ENCODE results near the gene ZFX.
"Not testable (repeated sequence)": the region's sequence is repeated elsewhere in the genome, so short reads cannot be mapped to it uniquely, and the experiment has no call there.

ZFX gene

GRCh38 chrX:24133312-24133711 is 16.2 kb upstream of the ZFX start:
- no peak overlapping the region for H4K91ac ChIP-seq (ENCODE audit: low read depth, low read length)
- H4K12ac ChIP-seq (ENCODE audit: low read depth, low read length), result no peak overlapping the region
- H3K9me3 ChIP-seq (ENCODE audit: insufficient read depth, low read depth, low read length), result no peaks in the 10 kb centered on the region
- no peak overlapping the region for H3K23ac ChIP-seq (ENCODE audit: low read length)
- peaks cover 0 to 2% of the 10 kb centered on the region in 2 experiments for H3K4me1 ChIP-seq (ENCODE audit: control insufficient read depth in 1 of 2, insufficient read depth in 2 of 2, low read length in 2 of 2)
- H3K4ac ChIP-seq (ENCODE audit: low read depth, low read length), result no peak overlapping the region
- H2AFZ ChIP-seq (ENCODE audit: insufficient read depth, low read length, poor library complexity), result no peak overlapping the region
- no peak overlapping the region for H3K4me2 ChIP-seq (ENCODE audit: low read length)
- no peak overlapping the region for H2AK5ac ChIP-seq (ENCODE audit: low read length)
- no peaks in the 10 kb centered on the region for H3K79me1 ChIP-seq (ENCODE audit: low read length)
- no peak overlapping the region for H3K14ac ChIP-seq (ENCODE audit: low read length)
- H2BK120ac ChIP-seq (ENCODE audit: insufficient read depth, low read length, poor library complexity), result no peak overlapping the region
- no peak for DNase-seq
- no peak overlapping the region for H3K9ac ChIP-seq (ENCODE audit: low read length)
- H4K8ac ChIP-seq (ENCODE audit: low read depth, low read length), result no peak overlapping the region
- no peaks in the 10 kb centered on the region for H3K27me3 ChIP-seq (ENCODE audit: insufficient read depth, low read length)
- H3K18ac ChIP-seq (ENCODE audit: low read length), result no peak overlapping the region
- no peaks in the 10 kb centered on the region for H3K79me2 ChIP-seq (ENCODE audit: control insufficient read depth, insufficient read depth, low read length, poor library complexity)
- H3K4me3 ChIP-seq (ENCODE audit: low read depth, low read length), result no peak overlapping the region
- H2BK5ac ChIP-seq (ENCODE audit: low read depth, low read length, poor library complexity), result no peak overlapping the region
- H3K36me3 ChIP-seq (ENCODE audit: control insufficient read depth in 1 of 2, insufficient read depth in 2 of 2, low read length in 2 of 2), result no peaks in the 10 kb centered on the region
- no CpG with 5 or more reads among the region's 5 CpGs for WGBS (ENCODE audit: extremely low coverage, insufficient coverage, insufficient read length)
- H3K27ac ChIP-seq (ENCODE audit: low read depth, low read length), result no peak overlapping the region
- no peak overlapping the region for H2BK12ac ChIP-seq (ENCODE audit: low read length)

- not testable (repeated sequence) for H2AFZ ChIP-seq (ENCODE audit: insufficient read depth, low read length, poor library complexity); H2BK12ac ChIP-seq (ENCODE audit: low read length); H3K4ac ChIP-seq (ENCODE audit: low read depth, low read length); H3K14ac ChIP-seq (ENCODE audit: low read length); H3K27ac ChIP-seq (ENCODE audit: low read depth, low read length); H3K9ac ChIP-seq (ENCODE audit: low read length); DNase-seq; H3K27me3 ChIP-seq (ENCODE audit: insufficient read depth, low read length); H2AK5ac ChIP-seq (ENCODE audit: low read length); H4K91ac ChIP-seq (ENCODE audit: low read depth, low read length); H3K36me3 ChIP-seq (ENCODE audit: control insufficient read depth in 1 of 2, insufficient read depth in 2 of 2, low read length in 2 of 2); H3K4me2 ChIP-seq (ENCODE audit: low read length); H2BK120ac ChIP-seq (ENCODE audit: insufficient read depth, low read length, poor library complexity); H2BK5ac ChIP-seq (ENCODE audit: low read depth, low read length, poor library complexity); H4K12ac ChIP-seq (ENCODE audit: low read depth, low read length); H3K9me3 ChIP-seq (ENCODE audit: insufficient read depth, low read depth, low read length); H3K79me1 ChIP-seq (ENCODE audit: low read length); H3K4me3 ChIP-seq (ENCODE audit: low read depth, low read length); H4K8ac ChIP-seq (ENCODE audit: low read depth, low read length); H3K79me2 ChIP-seq (ENCODE audit: control insufficient read depth, insufficient read depth, low read length, poor library complexity); H3K23ac ChIP-seq (ENCODE audit: low read length); H3K18ac ChIP-seq (ENCODE audit: low read length); H3K4me1 ChIP-seq (ENCODE audit: control insufficient read depth in 1 of 2, insufficient read depth in 2 of 2, low read length in 2 of 2)
- WGBS (ENCODE audit: extremely low coverage, insufficient coverage, insufficient read length), result no CpG with 5 or more reads among the region's 9 CpGs
Measured at GRCh38 chrX:24135768-24136167, 13.8 kb upstream of the ZFX start.

GRCh38 chrX:24137192-24137591 is 12.3 kb upstream of the ZFX start:
- Histone ChIP-seq H3K36me3 (ENCODE audit: control insufficient read depth in 1 of 2, insufficient read depth in 2 of 2, low read length in 2 of 2) (no peaks in the 10 kb centered on the region), H3K79me1 (ENCODE audit: low read length) (no peaks in the 10 kb centered on the region), H4K12ac (ENCODE audit: low read depth, low read length) (no peak overlapping the region), H3K9me3 (ENCODE audit: insufficient read depth, low read depth, low read length) (no peaks in the 10 kb centered on the region), H3K4me2 (ENCODE audit: low read length) (no peak overlapping the region), H3K4ac (ENCODE audit: low read depth, low read length) (no peak overlapping the region), H3K4me1 (ENCODE audit: control insufficient read depth in 1 of 2, insufficient read depth in 2 of 2, low read length in 2 of 2) (no peaks in the 10 kb centered on the region), H3K27me3 (ENCODE audit: insufficient read depth, low read length) (no peaks in the 10 kb centered on the region), H3K27ac (ENCODE audit: low read depth, low read length) (no peak overlapping the region), H3K14ac (ENCODE audit: low read length) (no peak overlapping the region), H3K4me3 (ENCODE audit: low read depth, low read length) (no peak overlapping the region), H4K8ac (ENCODE audit: low read depth, low read length) (no peak overlapping the region), H2BK5ac (ENCODE audit: low read depth, low read length, poor library complexity) (no peak overlapping the region), H3K18ac (ENCODE audit: low read length) (no peak overlapping the region), H3K9ac (ENCODE audit: low read length) (no peak overlapping the region), H2BK12ac (ENCODE audit: low read length) (no peak overlapping the region), H2AK5ac (ENCODE audit: low read length) (no peak overlapping the region), H2BK120ac (ENCODE audit: insufficient read depth, low read length, poor library complexity) (no peak overlapping the region), H4K91ac (ENCODE audit: low read depth, low read length) (no peak overlapping the region), H3K79me2 (ENCODE audit: control insufficient read depth, insufficient read depth, low read length, poor library complexity) (no peaks in the 10 kb centered on the region), H2AFZ (ENCODE audit: insufficient read depth, low read length, poor library complexity) (no peak overlapping the region), H3K23ac (ENCODE audit: low read length) (no peak overlapping the region)
- no peak for DNase-seq

- H3K18ac ChIP-seq (ENCODE audit: low read length); H3K79me1 ChIP-seq (ENCODE audit: low read length); H2BK120ac ChIP-seq (ENCODE audit: insufficient read depth, low read length, poor library complexity); H3K14ac ChIP-seq (ENCODE audit: low read length); H2BK12ac ChIP-seq (ENCODE audit: low read length); H3K9me3 ChIP-seq (ENCODE audit: insufficient read depth, low read depth, low read length); H3K36me3 ChIP-seq (ENCODE audit: control insufficient read depth in 1 of 2, insufficient read depth in 2 of 2, low read length in 2 of 2); H3K27ac ChIP-seq (ENCODE audit: low read depth, low read length); H3K27me3 ChIP-seq (ENCODE audit: insufficient read depth, low read length); H3K4me2 ChIP-seq (ENCODE audit: low read length); H3K23ac ChIP-seq (ENCODE audit: low read length); H3K4me3 ChIP-seq (ENCODE audit: low read depth, low read length); H4K91ac ChIP-seq (ENCODE audit: low read depth, low read length); H4K8ac ChIP-seq (ENCODE audit: low read depth, low read length); H2AFZ ChIP-seq (ENCODE audit: insufficient read depth, low read length, poor library complexity); DNase-seq; H3K79me2 ChIP-seq (ENCODE audit: control insufficient read depth, insufficient read depth, low read length, poor library complexity); H3K9ac ChIP-seq (ENCODE audit: low read length); H2AK5ac ChIP-seq (ENCODE audit: low read length); H3K4ac ChIP-seq (ENCODE audit: low read depth, low read length); H2BK5ac ChIP-seq (ENCODE audit: low read depth, low read length, poor library complexity); H4K12ac ChIP-seq (ENCODE audit: low read depth, low read length); H3K4me1 ChIP-seq (ENCODE audit: control insufficient read depth in 1 of 2, insufficient read depth in 2 of 2, low read length in 2 of 2): not testable (repeated sequence)
- no CpG with 5 or more reads among the region's 6 CpGs for WGBS (ENCODE audit: extremely low coverage, insufficient coverage, insufficient read length)
Measured at GRCh38 chrX:24143982-24144381, 5.5 kb upstream of the ZFX start.

- no peak overlapping the region for H3K4me2 ChIP-seq (ENCODE audit: low read length)
Measured at GRCh38 chrX:24144528-24144927, 5.0 kb upstream of the ZFX start.

More at GRCh38 chrX:24144528-24144927, 5.0 kb upstream of the ZFX start:
- Histone ChIP-seq H3K18ac (ENCODE audit: low read length) (no peak overlapping the region), H3K27me3 (ENCODE audit: insufficient read depth, low read length) (no peaks in the 10 kb centered on the region), H3K23ac (ENCODE audit: low read length) (no peak overlapping the region), H3K9me3 (ENCODE audit: insufficient read depth, low read depth, low read length) (no peaks in the 10 kb centered on the region), H4K91ac (ENCODE audit: low read depth, low read length) (no peak overlapping the region), H3K27ac (ENCODE audit: low read depth, low read length) (no peak overlapping the region), H3K4me1 (ENCODE audit: control insufficient read depth in 1 of 2, insufficient read depth in 2 of 2, low read length in 2 of 2) (no peaks in the 10 kb centered on the region), H3K4ac (ENCODE audit: low read depth, low read length) (no peak overlapping the region), H4K8ac (ENCODE audit: low read depth, low read length) (no peak overlapping the region), H3K36me3 (ENCODE audit: control insufficient read depth in 1 of 2, insufficient read depth in 2 of 2, low read length in 2 of 2) (no peaks in the 10 kb centered on the region), H2AK5ac (ENCODE audit: low read length) (no peak overlapping the region), H2BK120ac (ENCODE audit: insufficient read depth, low read length, poor library complexity) (no peak overlapping the region), H3K79me2 (ENCODE audit: control insufficient read depth, insufficient read depth, low read length, poor library complexity) (peaks cover 4% of the 10 kb centered on the region), H3K4me3 (ENCODE audit: low read depth, low read length) (no peak overlapping the region), H3K14ac (ENCODE audit: low read length) (no peak overlapping the region), H2BK5ac (ENCODE audit: low read depth, low read length, poor library complexity) (no peak overlapping the region), H2BK12ac (ENCODE audit: low read length) (no peak overlapping the region), H3K9ac (ENCODE audit: low read length) (no peak overlapping the region), H2AFZ (ENCODE audit: insufficient read depth, low read length, poor library complexity) (no peak overlapping the region), H3K79me1 (ENCODE audit: low read length) (peaks cover 5% of the 10 kb centered on the region), H4K12ac (ENCODE audit: low read depth, low read length) (no peak overlapping the region)
- WGBS (ENCODE audit: extremely low coverage, insufficient coverage, insufficient read length), result no CpG with 5 or more reads among the region's 6 CpGs
- DNase-seq, result no peak

Data from trophoblast cell (in vitro differentiated cells and primary cell).